Cerebellar nuclear complex (tissue), 1 donor: ENCODE measurements around the gene RIPOR2.
"Not testable (repeated sequence)": the region's sequence is repeated elsewhere in the genome, so short reads cannot be mapped to it uniquely, and the experiment has no call there.

Experiments used
- DNase-seq, 2 experiments: peaks; one replicate each; lab custom pipeline; 2025; lab: John Stamatoyannopoulos, UW

The RIPOR2 gene

DNA sequence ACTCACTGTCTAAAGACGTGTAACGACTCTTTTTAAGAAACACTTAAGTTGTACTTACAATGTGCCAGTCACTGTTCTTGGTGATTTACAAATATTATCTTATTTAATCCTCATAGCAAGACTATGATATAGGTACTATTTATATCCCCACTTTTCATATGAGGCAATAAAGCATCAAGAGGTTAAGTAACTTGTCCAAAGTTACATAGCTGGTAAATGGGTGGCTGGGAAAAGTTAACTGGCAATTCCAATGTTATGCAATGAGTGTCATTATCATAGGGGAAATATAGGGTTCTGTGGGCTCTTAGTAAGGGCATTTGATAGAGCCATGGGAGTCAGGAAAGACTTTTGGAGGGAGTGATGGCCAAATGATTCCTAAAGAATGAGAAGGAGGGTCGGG is 21.4 kb upstream of the RIPOR2 start:
- no peak for DNase-seq

DNA sequence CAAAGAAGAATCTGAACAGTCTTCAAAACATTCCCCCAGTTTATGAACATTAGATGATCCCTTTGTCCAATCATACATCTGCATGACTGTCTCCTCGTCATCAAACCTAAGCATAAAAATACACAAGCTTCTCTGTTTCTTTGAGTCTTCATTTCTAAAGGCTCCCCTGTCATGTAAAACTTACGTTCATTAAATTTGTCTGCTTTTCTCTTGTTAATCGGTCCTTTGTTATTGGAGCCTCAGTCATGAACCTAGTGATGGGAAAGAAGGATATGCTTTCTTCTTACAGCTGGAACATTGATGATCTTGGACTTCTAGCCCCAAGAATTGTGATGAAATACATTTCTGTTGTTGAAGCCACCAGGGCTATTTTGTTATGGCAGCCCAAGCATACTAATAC is 18.0 kb upstream of the RIPOR2 start:
- no peak for DNase-seq

DNA sequence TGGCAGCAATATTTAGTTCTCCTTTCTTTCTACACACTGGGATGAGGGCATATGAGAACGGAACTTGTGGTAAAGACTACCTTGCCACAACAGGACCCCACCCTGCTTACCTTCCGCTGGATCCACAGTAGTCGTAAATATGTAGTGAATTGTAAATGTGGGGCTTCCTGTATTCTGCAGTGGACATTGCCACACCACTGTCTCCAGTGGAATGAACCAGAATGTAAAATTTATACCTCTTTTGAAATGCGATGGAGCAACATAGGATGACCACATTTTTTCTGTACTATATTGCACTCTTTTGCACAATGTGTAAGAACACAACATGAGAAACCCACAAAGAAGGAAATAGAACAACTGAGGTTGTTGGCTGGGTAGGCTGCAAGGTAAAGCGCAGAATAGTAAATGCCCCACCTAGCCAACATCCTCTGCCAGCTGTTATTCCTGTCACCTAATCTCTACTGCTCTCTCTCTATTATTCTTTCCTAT is 16.1 kb upstream of the RIPOR2 start:
- DNase-seq: no peak

DNA sequence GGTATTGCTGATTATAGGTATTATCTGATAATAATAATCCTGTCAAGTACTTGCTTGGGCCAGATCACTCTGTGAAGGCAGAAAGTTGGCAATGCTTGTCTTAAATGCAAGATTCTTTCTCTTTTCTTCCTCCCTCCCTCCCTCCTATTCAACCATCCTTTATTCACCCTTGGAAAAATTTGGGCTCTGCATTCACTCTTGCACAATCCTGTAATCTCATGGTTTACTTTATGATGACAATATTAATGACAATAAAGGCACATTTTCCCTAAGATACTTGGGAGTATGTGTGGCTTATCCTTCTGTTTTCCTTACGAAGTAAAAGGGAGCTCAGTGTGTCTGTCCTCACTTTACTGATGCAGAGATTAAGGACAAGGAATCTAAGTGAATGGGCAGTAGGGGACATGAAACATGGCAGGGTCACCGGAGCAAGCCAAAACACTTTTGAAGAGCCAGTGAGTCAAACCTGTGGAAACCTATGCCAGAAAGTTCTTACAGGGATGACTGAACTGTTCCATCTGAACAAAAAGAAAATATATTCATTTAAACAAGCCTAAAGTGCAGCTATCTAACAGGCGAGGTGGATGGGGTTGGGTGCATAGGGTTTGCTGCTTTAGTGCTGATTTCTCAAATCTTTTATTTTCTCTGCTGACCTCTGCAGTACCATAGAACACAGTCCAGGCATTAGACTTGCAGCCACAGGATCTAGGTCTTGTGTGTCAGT is 14.6 kb upstream of the RIPOR2 start:
- DNase-seq: no peak

DNA sequence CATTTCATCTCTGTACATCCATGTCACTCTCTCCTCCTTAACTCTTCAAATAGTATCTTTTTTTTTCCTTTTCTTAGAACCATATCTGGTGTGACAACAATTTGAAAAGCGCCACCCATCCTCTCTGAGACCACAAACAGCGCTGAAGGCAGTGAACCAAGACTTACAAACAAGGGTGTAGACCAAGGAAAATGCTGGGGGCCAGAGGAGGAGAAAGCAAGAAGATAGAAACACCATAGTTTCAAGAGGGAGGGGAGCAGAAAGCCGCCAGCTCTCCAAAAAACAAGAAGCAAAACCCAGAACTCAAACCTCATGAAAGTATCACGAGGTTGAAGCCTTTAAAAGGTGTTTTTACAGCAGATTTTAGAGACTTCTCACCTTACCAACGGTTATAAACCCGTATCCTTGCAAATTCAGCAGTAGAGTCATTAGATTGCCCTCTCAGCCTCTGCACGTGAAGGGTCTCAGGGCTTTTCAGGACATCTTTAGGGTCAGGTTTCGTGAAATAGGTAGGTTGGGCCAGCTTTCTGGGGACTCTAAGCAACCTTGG is 13.3 kb upstream of the RIPOR2 start:
- DNase-seq: no peak

DNA sequence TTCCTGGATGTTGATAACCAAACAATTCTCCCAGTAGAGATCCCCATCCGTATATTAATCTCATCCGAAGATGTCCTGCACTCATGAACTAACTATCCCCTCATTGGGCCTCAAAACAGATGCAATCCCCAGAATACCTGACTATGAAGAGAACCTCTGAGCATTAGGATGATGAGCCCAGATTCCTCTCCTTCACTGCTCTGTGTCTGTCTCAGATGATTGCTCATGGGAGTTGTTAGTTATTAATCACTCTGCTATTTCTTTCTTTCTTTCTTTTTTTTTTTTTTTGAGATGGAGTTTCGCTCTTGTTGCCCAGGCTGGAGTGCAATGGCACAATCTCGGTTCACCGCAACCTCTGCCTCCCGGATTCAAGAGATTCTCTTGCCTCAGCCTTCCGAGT is 12.5 kb upstream of the RIPOR2 start:
- DNase-seq: not testable (repeated sequence)

DNA sequence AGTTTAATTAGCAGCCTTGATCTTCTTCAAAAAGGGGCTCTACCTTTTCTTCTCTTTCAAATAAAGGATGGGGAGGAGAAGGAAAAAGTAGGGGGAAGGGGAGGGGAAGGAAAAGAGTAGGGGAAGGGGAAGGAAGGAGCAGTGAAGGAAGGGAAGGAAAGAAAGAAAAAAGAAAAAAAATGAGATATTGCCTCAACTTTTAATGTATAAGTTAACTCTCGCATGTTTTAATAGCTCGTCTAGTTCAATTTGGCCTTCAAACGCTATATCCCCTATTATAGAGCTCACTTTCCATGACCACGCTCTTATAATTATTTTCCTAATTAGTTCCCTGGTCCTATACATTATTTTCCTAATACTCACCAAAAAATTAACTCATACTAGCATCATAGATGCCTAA is 11.9 kb upstream of the RIPOR2 start:
- DNase-seq: no peak

DNA sequence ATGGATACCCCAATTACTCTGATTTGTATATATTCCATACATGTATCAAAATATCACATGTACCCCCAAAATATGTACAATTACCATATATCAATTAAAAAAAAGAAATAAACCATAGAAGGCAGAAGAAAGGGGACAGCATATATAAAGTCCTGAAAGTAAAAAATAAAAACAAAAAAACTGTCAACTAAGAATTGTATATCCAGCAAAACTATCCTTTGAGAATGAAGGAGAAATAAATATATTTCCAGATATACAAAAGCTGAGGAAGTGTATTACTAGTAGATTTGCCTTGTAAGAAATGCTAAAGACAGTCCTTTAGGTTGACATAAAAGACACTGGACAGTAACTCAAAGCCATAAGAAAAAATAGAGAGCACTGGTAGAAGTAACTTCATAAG is 9.3 kb upstream of the RIPOR2 start:
- DNase-seq: no peak

DNA sequence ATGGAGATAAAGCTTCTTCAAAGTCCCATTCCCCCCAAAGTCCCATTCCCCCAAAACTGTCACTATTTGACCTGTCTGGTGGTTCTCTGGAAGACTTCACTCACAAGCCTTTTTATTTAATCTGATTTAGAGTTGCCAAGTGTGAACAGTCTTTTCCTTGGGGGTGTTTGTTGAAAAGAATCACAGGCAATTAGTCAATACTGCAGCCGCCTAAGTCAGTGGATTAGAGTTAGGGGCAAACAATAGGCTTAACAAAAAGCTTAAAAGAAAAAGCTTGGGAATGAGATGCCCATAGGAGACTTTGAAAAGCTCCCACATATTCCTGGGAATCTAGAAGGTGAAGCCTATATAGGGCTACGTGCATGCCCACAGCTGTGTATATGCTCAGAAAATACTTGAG is 8.0 kb upstream of the RIPOR2 start:
- no peak for DNase-seq

DNA sequence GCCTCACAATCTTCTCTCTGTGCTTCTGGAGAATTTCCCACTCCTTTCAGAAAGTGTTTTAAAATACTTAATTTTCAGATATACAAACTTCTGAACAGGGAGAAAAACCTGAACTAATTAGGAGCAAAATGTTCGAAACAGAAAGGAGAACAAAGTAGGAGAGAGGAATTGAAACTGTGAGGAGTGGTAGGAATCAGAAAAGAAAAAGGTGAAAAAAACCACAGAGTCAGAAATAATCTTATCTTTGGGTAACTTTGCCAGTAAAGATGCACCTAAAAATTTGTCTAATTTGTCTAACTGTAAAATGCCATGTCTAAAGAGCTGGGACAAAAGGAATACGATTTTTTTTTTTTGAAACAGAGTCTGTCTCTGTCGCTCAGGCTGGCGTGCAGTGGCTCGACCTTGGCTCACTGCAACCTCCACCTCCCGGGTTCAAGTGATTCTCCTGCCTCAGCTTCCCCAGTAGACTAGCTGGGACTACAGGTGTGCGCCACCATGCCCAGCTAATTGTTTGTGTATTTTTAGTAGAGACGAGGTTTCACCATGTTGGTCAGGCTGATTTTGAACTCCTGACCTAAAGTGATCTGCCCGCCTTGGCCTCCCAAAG is 4.7 kb upstream of the RIPOR2 start:
- no peak for DNase-seq

DNA sequence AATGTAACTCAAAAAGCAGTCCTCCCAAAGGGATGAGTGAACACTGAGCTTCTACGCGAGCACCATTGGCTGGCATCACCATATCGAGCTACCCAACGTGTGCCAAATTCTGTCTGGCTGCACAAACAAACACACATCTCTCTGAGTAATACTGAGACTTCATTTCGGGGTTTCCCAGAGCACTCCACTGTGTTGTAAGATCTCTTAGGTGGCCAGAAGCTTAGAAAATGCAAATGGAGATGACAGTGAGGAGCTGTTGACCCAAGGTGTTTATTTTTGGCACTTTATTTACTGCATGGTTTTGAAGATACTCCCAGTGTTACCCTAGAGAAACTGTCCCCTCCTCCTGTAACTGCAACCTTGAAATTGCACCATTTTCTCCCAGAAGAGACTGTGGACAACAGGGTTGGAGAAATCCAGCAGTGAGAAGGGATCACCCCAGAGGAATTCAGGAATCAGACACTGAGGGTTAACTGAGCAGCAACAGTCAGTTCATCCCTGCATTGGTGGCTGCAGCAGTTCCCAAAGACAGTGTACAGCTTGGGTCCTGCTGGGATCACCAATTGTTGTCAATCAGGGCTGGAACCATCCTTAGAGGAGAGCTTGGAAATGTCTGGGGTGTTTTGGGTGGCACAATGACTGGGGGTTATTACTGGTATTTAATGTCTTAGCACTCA is 1.0 kb upstream of the RIPOR2 start:
- no peak for DNase-seq

DNA sequence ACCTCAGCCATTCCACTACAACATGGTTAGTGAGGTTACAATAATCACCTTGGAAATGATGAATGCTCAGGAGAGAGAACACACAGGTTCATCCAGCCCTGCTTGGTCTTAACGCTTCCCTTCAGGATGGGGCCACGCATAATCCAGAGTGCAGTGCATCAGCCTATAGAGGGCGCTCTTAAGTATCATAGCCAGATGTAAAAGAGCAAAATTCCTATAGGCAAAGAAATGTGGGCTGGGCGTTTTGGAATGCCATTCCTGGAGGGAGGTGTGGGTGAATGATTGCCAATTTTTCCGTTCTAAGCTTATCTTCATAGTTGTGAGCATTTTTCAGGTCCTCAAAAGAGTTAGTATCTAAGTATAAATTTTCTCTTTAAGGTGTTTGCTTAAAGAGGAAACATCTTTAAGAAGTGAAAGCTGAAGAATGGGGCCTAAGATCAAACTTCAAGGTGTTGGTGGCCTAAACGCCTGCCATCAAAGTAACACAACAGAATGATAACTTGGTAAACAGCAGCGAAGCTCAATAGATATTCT is 1.8 kb downstream of the RIPOR2 start:
- DNase-seq: no peak

DNA sequence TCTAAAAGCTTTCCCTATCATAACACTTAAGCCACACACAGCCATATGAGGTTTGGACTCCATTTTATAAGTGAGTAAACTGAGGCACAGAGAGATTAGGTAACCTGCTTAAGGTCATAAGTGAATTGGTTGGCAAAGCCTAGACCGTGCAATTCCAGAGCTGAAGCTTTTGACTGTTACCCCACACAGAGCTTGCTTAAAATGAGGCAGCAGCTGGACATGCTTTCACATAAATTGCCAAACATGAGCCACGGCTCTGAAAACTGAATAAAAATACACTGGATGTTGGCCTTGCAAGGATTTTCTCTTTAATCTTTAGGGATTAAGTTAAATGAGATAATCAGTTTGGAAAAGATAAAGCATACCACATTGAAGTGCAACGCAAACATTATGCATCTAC is 2.5 kb downstream of the RIPOR2 start:
- DNase-seq: no peak

DNA sequence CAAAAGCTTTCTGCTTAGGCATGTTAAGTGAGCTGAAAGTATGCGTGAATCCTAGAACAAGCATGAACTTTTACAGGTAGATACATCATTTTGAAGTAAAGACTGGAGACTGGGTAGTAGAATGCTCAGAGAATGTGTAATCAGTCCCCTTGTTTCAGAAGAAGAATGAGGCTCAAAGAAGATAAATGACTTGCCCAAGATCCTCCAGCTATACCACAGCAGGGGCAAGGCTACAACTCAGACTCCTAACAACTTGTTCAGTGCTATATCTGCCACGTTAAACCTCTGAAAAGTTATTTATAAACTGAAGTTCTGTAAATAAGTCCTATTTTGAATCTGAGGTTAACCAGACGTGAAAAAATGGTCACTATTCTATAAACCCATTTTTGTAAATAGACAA is 2.9 kb downstream of the RIPOR2 start:
- no peak for DNase-seq

DNA sequence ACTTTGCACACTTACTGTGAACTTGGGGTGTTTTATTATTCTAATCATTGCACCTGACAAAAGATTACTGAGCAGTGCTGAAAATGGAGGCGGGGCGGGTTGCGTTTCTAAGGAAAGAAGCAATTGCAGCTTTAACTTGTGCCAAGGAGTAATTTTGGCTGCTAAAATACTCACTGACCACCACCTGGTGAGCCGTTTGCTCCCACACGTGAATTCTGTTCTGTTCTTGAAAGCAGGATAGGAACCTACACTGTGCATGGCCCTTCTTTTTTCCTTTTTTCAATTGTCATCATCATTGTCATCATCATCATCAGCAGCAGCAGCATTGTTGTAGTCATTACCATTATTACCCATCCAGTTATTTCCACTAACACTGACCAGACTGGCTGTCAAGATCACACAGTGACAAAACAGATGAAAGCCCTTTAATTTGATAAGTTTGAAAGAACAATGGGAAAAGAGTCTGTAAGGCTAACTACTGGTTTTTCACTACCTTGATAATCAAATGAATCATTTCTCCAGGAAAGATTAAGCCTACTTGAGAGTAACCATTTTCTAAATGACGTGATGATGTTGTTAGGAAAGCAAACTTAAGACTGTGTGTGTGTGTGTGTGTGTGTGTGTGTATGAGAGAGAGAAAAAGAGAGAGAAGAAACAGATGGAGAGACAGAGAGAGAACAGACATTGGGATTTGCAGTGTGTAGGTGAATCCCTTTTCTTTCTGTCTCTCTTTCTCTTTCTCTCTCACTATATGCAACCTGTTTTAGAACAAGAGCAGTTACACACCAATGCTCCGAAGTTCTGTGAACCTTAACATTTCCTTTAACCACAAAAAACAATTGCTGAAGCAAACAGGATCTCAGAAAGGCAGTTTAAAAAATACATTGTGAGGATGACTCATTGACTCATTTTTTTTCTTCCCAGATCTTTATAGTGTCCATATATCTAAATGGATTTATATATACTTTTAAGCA is 3.8 kb downstream of the RIPOR2 start:
- no peak for DNase-seq

DNA sequence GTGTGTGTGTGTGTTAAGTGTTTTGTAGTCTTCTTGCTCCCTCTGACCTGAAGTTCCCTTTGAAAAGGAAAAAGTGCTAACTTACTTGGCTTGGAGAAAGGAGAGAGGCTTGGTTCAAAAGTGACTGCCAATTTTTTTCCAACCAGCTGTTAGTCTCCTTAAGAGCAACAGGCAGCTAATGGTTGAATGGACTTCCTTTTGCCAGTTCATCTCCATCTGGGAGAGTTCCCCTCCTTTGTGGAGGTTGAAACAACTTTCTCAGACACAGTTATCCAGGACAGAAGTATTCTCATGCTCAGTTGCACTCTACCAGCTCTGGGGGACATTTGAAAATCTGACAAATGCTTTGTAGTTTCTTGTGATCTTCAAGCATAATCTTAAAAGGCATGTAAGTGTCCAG is 4.5 kb downstream of the RIPOR2 start:
- no peak for DNase-seq

DNA sequence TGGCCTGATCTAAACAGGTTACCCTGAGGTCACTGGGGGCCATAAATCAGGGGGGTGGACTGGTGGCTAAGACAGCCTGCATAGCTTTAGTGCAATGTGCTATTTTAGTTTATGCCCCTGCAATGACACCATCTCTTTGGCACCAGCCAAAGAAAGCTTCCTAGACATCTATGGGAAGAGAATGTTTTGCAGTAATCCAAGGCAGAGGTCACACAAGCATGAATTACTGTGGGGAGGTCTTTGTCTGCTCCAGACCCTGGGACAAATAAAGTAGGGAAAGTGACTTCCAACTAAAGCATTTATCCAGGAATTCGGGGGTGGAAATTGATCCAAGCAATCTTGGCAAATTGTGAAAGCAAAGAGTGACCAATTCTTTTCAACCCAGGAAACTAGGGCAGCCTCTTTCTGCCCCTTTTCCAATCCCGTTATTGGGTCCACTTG is 5.3 kb downstream of the RIPOR2 start:
- no peak for DNase-seq

DNA sequence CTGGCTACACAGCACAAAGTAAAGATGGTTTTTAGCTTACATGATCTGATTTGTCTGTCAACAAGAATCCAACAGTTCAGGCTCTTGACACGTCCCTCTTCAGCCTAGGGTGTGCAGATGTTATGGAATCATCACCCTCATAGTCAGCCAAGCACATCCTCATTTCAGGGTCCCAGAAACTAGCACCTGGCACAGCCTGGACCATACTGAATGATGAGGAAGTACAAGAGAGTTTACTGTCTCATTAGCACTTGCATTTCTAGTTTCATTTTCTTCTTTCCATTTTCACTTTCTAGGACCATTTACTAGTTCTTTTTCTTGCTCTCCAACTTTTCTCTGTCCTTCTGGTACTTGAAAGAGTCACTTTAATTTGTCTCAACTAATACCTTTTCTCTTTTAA is 6.5 kb downstream of the RIPOR2 start:
- DNase-seq: no peak

DNA sequence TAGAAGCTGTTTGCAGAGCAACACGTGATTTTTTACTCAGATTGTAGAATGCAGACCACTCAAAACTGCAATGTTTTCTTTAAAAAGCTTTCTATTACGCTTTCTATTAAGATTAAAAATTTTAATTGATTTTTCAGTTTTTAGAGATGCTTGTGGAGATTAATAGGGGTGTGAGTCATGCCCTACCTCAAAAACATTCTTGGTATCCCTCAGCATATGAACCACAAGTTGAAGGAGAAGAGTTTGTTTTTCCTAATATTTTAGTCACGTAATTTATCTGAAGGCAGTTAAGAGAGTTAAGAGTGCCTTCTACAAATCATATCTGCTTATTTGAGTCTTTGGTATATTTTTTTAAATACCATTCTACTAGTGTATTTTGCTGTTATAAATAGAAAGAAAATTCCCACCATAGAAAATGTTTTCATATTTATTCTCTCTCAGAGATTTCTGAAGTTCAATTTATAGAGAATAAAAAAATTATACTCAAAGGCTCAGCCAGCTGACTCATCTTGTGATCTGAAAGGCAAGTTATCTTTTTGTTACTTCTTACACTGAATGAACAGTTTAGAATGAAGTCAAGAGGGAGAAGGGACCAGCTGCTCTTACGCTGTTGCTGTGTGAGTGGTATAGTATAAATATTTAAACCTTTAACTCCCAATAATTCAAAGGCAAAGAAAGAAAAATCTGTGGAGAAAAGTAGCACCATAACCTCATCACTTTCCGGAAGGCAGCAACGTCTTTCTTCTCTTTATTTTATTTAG is 7.6 kb downstream of the RIPOR2 start:
- no peak for DNase-seq

DNA sequence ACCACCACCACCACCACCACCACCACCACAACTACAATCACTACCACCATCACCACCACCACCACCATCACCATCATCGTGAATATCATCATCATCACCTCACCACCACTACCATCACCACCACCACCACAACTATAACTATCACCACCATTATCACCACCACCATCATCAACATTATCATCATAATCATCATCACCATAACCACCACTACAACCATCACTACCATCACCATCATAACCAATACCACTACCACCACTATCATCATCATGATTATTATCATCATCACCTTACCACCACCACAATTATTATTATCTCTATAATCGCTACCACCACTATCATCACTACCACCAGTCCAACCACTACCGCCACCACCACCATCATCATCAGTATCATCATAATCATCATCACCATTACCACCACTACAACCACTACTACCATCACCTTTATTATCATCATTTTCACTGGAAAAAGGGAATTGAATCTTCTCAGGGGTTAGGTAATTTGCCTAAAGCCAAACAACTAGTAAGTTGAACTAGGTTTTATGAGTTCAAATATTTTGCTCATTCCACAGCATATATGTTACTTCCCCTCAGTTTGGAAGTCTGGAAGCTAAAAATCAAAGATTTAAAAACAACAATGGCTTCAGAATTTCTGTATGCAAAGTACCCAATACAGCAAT is 8.3 kb downstream of the RIPOR2 start:
- no peak for DNase-seq
